A549 (cell line): Measurements from ENCODE around the gene SLPI.

Experiments used
- CEBPB ChIP-seq, 2 experiments: fragments of >200 bp in 1 of 2; sonication (Bioruptor Twin) in 1 of 2; formaldehyde crosslinking in 1 of 2; IDR thresholded peaks; 2 replicates each; pipeline ENCODE4 v1.6.1; 2012 to 2016
- CHD4 ChIP-seq: fragments of 200-600 bp; sonication (generic); IDR thresholded peaks from 2 replicates; pipeline ENCODE4 v1.6.1; 2016; ENCODE audit warnings: antibody characterized with exemption, mild to moderate bottlenecking, borderline replicate concordance
- EP300 ChIP-seq, 2 experiments: fragments of >200 bp; sonication (Bioruptor Twin); formaldehyde crosslinking; IDR thresholded peaks; 2 replicates in 1 of 2; 3 replicates in 1 of 2; pipeline ENCODE4 v1.6.1; 2016 to 2017
- MAZ ChIP-seq: fragments of 150-350 bp; IDR thresholded peaks from 2 replicates; pipeline ENCODE4 v1.6.1; 2014; ENCODE audit warnings: antibody characterized with exemption, low read depth, low read length, borderline replicate concordance
- POLR2A ChIP-seq: IDR thresholded peaks from 2 replicates; pipeline ENCODE4 v1.6.1; 2012; ENCODE audit warnings: mild to moderate bottlenecking, low read length
- RAD21 ChIP-seq, 2 experiments: fragments of >200 bp in 1 of 2; sonication (Bioruptor Twin) in 1 of 2; formaldehyde crosslinking in 1 of 2; IDR thresholded peaks in 1 of 2; conservative IDR thresholded peaks in 1 of 2; 2 replicates in 1 of 2; 3 replicates in 1 of 2; pipeline ENCODE4 v1.6.1; 2012 to 2018; ENCODE audit warnings: inconsistent platforms in 1 of 2
- RFX5 ChIP-seq: fragments of 450-650 bp; IDR thresholded peaks from 2 replicates; pipeline ENCODE4 v1.7.1; 2014; ENCODE audit warnings: antibody characterized with exemption, mild to moderate bottlenecking, moderate library complexity
- SREBF2 ChIP-seq: fragments of 450-650 bp; IDR thresholded peaks from 2 replicates; pipeline ENCODE4 v1.6.1; 2014; ENCODE audit warnings: mild to moderate bottlenecking, moderate library complexity
- ZFP36 ChIP-seq: fragments of 450-650 bp; IDR thresholded peaks from 2 replicates; pipeline ENCODE4 v1.6.1; 2014; ENCODE audit warnings: borderline replicate concordance; ENCODE audit not compliant: partially characterized antibody
- TF ChIP-seq, protein P1 (sequence below): IDR thresholded peaks from 2 replicates; pipeline ENCODE4 v1.6.1; 2012
- TF ChIP-seq, protein P2 (sequence below): fragments of >200 bp; sonication (Bioruptor Twin); formaldehyde crosslinking; IDR thresholded peaks from 3 replicates; pipeline ENCODE4 v1.5.1; 2016

DNA sequence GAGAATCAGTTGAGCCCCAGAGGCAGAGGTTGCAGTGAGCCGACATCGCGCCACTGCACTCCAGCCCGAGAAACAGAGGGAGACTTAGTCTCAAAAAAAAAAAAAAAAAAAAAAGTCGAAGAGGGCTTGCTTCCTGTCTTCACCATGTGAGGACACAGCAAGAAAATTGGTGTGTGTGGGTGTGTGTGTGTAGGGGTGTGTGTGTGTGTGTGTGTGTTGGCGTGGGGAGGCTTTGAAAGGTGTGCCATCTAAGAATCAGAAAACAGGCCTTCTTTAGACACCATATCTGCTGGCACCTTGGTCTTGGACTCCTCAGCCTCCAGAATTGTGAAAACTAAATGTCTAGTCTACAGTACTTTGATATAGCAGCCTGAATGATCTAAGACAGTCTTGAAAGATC is 45.4 kb upstream of the SLPI start:
- TF ChIP-seq RAD21 (conservative IDR thresholded peaks at IDR 0.05 in 1 of 2, IDR thresholded peaks at IDR 0.05 in 1 of 2) (no peak), RFX5 (no peak), POLR2A (no peak), CEBPB (IDR thresholded peaks at IDR 0.05) (no peak), EP300 (IDR thresholded peaks at IDR 0.05) (no peak), MAZ (no peak), SREBF2 (no peak), ZFP36 (no peak), CHD4 (no peak)
- TF ChIP-seq, protein P1, sequence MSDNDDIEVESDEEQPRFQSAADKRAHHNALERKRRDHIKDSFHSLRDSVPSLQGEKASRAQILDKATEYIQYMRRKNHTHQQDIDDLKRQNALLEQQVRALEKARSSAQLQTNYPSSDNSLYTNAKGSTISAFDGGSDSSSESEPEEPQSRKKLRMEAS: no peak
- TF ChIP-seq, protein P2, sequence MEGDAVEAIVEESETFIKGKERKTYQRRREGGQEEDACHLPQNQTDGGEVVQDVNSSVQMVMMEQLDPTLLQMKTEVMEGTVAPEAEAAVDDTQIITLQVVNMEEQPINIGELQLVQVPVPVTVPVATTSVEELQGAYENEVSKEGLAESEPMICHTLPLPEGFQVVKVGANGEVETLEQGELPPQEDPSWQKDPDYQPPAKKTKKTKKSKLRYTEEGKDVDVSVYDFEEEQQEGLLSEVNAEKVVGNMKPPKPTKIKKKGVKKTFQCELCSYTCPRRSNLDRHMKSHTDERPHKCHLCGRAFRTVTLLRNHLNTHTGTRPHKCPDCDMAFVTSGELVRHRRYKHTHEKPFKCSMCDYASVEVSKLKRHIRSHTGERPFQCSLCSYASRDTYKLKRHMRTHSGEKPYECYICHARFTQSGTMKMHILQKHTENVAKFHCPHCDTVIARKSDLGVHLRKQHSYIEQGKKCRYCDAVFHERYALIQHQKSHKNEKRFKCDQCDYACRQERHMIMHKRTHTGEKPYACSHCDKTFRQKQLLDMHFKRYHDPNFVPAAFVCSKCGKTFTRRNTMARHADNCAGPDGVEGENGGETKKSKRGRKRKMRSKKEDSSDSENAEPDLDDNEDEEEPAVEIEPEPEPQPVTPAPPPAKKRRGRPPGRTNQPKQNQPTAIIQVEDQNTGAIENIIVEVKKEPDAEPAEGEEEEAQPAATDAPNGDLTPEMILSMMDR: no peak
